OCI-M2 (cell line): ENCODE data around the gene SCAMP3.
A peak's percentile ranks its signal among the peaks of the same experiment; 100 is the strongest.

Experiments
- DNase-seq: peaks from one replicate; lab custom pipeline; 2025; ENCODE audit not compliant: unreplicated experiment; lab: John Stamatoyannopoulos, UW

The SCAMP3 gene

DNA sequence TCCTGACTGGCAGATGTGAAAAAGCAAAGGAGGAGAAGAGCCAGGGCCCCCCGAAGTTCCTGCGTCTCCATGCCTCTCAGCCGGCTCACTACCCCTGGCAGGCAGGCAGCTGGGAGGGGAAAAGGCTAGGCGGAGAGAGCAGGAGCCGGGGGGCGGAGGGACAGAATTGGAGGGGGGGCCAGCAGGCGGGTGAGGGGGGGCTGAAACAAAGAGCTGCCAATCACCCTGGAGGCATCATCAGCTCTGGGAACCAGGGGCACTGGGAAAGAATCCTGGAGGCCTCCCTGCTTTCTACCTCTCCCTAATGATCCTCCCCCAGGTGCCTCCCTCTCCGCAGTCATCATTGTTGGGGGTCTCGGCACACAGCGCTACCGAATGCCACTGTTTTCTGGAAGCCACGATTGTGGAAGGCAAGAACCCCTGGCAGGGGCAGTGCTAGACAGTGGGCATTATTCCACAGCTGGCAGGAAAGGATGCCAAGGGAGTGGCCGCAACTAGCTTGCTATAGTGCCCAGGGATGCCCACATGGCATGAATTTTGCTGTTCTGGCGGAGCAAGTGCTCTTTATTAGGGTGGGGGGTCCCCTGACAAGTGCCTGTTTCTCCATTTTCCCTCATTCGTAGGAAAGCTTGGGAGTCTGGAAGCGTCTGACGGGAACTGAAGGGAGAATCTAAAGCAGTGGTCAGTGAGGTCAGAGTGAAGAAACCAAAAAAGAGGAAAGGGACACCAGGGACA, 54.2 kb downstream of the SCAMP3 start, which contains the start of gene THBS3:
Gene THBS3 (minus strand): TSS at position 92 of the 735 bp plus-strand sequence. CDS start 21 bp downstream, at position 71.
- DNase-seq, result no peak

- peak; percentile 26 for DNase-seq
These were observed 55.0 kb downstream of the SCAMP3 start for GRCh38 chr1:155206891-155207805.
